Activated naive CD8-positive, alpha-beta T cell treated with anti-CD3 and anti-CD28 coated beads, Interleukin-2, amount 50 U/mL, for 16 hours (primary cell): ENCODE data around the gene TANC1.

Source experiments
- DNase-seq: peaks from one replicate; pipeline ENCODE4 v3.0.0-alpha.2; 2020; ENCODE audit warnings: low read depth, low spot score

TANC1 gene

DNA sequence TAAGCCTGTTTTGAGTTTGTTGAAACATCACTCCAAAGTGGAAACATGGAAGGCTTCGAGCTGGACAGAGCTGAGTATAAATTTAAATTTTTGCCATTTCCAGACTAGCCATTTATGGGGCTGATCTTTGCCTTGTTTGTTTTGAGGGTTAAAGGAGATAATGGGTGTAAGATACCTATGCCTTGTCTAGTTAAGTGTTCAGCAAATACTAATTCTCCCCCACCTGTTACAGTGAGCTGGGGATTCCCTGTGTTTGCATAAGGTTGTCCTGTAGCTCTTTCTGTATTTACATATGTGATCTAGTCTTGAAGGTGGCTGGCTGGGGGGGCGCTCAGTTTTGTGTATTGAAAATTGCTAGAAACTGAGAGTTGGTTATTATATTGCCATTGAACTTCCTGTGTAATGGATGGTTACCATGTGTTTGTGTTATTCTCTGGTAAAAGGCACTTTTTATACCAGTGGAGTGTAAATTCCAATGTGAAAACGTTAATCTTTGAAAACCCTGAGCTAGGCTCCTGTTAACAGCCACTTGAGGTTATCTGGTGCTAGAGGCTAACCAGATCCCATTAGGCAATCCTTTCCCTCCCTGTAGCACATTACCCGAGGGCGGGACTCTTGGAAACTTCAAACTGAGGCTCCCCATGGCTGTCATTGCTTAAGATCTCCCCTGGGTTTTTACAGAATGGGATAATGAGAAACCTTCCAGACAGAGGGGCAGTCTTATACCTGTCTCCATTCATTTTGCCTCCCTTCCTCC lies 26.7 kb downstream of the TANC1 start:
- no peak for DNase-seq

DNA sequence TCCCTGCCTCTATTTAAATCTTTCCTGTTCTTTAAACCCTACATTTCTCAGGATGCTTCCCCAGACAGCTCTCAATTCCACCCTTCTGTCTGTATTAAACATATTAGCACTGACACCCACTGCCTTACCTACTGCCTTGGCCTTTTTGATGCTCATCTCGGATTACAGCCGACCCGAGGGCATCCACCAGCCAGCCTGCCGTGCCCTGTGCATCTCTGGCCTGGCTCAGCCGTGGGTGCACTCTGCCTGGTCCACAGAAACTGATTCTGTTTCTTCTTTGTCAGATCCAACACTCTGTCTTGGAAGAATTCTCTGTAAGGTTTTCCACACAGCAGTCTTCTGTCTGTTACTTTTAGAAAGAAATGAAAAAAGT lies 27.2 kb downstream of the TANC1 start:
- DNase-seq = no peak

DNA sequence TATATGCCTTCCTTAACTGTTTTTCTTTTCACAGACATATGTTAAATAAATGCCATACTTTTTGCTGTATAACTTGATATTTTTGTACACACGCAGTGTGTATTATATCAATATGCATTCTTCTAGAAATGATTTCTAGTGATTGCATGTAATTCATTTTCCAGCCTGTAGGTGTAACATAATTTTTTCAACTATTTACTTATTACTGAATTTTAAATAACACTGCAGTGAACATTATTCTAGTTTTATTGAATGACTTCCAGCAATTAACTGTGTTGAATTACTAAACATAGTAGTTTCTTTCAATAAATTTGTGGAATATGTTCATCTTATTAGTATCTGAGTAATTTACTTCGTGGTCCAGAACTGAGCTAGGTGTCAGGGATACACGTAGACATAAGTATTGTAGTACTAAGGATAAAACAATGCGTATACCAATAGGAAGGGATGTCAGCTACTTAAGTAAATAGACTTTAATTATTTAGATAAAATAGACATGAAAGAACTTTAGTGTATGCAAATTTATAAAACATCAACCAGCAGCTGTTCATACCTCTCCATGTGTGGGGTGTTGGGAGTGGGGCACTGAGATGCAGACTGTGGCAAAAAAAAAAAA lies 28.0 kb downstream of the TANC1 start:
- no peak for DNase-seq

DNA sequence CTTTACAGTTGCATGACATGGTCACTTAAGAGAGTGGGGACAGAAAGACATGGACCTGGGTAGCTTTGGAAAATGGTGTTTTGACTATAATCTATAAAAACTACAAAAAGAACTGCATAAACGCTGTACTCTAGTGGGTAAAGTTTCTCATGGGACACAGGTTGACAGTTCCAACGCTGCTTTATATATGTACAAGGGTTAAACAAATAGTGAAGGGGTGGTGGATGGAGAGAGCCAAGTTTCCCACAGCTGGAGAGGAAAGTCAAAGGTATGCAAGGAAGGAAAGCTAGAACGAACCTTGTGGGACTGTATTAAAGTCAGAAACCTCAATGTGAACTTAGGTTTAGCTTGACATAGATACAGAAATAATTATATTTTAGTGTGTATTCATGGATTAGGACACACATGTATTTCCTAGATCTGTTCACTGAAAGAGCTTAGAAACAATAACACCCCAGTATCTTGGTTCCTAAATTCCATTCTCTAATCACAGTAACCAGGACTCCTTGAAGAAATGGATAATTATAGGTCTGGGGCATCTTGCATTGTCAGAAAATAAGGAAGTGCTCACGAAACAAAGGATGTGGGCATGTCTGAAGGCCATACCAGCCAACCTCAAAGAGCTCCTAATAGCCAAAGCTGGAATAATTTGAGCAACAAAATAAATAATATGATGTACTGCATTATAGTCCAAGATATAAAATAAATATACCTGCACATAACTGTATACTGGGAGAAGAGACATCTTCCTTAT lies 28.8 kb downstream of the TANC1 start:
- DNase-seq = no peak

DNA sequence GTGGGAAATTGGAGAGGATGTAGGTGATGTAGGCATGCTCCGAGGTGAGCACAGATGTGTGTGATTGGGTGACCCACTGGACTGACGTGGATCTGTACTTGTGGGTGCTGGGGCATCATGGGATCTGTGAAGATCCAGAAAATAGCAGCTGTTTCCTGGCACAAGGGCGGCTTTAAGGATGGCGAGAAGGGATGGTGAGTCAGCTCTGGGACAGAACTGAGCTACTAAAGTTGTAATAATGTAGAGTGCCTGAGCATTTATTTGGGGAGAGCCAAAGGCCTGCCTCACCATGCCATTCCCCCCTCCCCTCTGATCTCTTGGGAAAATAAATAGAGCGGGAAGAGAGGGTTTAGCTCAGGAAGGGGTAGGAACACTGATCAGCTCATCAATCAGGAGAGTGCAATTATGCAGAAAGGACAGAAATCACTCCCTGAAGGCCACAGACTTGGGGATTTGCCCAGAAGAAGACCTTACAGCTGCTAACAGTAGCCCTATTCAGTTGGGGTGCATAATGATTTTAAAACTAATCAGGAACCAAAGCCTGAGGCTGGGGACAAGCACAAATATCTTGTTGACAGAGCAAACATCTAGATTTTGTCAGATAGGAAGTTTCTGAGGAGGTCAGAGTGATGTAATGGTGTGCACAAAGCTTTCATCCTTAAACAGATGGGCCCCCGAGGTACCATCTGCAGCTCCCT lies 30.3 kb downstream of the TANC1 start:
- DNase-seq = no peak

DNA sequence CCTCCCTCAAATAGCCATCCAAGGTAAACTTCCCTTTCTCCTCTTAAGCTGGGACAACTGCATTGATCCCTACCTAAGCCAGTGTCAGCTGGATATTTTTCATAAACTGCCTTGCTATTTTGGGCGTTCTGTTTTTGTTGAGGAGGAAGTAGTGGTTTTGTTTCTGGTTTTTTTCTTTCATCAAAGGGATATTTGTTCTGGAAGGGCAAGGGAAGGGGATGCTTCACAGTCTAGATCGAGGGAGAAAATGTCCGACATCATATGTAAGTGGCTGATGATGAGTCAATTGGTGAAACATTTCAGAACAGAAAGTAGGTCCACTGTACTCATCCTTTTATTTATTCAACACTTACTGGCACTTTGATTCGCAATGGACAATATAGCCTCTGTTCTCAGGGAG lies 31.0 kb downstream of the TANC1 start:
- DNase-seq = no peak

DNA sequence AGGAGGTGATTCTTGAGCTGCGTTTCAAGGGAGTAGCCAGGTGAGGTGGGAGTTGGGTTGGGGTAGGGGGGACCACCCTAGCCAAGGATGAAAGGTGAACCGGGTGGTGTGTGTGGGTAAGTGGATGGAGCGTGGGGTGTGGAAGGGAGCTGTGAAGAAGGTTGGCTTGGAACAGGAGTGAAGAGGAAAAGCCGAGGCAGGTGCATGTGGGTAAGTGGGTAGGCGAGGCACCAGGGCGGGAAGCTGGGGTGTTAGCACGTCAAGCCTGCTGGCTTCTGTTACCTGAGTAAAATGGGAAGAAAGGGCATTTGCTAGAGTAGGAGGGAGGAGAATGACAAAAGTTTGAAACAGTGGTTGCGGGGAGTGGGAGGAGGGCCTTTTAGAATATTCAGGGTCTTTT lies 31.6 kb downstream of the TANC1 start:
- no peak for DNase-seq

- no peak for DNase-seq
Observed at GRCh38 chr2:159002462-159003111, 34.1 kb downstream of the TANC1 start.

DNA sequence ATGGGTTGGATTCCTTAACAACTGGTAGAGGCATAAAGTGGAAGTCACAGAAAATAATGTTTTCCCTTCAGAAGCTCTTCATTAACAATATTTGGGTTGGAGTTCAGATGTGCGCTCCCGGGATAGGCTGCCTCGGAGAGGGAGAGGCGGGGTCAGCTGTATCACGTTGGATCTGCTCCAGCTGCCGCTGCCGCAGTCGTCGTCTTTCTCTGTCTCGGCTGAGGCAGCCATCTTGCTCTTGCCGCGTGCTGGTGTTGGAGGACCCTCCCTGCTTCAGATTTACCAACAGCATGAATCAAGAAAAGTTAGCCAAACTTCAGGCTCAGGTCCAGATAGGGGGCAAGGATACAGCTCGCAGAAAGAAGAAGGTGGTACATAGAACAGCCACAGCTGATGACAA lies 35.1 kb downstream of the TANC1 start:
- DNase-seq = no peak

- DNase-seq = no peak
Observed at GRCh38 chr2:159004849-159005248, 36.4 kb downstream of the TANC1 start.

- DNase-seq = no peak
Observed at GRCh38 chr2:159009940-159010339, 41.5 kb downstream of the TANC1 start.

GRCh38 chr2:159010340-159010739 lies 41.9 kb downstream of the TANC1 start:
- DNase-seq = no peak

- DNase-seq = no peak
Observed at GRCh38 chr2:159010963-159011362, 42.5 kb downstream of the TANC1 start.

- no peak for DNase-seq
Observed at GRCh38 chr2:159012142-159012541, 43.7 kb downstream of the TANC1 start.

DNA sequence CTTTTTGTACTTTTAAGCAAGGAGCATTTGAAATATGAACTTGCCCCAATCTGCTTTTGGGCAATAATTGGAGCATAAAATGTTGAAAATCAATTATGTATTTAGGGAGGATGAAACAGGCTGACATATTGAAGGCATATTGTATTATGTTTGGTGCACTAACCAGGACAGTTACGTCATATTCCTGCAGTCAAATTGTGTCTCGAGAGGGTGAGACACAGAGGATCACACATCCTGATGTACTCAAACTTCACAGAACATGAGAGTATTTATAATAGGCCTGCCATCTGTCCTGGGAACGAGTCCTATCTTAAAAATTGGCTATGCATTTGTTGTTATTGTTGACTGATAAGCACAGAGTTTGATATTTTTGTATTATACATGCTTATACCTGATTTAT lies 44.7 kb downstream of the TANC1 start:
- no peak for DNase-seq

GRCh38 chr2:159015174-159015573 lies 46.7 kb downstream of the TANC1 start:
- DNase-seq = no peak

GRCh38 chr2:159015823-159016222 lies 47.4 kb downstream of the TANC1 start:
- DNase-seq = no peak

- DNase-seq = no peak
Observed at GRCh38 chr2:159017837-159018236, 49.4 kb downstream of the TANC1 start.

- no peak for DNase-seq
Observed at GRCh38 chr2:159019021-159019420, 50.6 kb downstream of the TANC1 start.

DNA sequence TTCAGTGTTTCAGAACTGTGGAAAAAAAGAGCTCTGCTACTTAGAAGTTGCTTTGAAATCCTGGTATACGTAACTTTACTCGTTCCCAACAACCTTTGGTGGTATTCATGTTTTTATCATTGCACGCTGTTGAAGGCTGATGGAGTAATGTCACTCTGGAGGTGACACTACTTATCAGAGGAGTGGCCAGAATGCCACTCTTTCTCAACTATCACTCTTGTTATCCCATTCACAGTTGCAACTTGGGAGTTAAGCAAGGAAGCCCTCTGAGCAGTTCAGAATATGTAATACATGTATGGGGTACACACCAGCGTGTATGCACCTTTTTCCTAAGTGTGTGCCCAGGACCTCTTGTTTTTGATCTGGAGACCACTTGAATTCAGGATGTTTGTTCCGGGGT lies 53.6 kb downstream of the TANC1 start:
- no peak for DNase-seq

GRCh38 chr2:159026170-159026569 lies 57.7 kb downstream of the TANC1 start:
- DNase-seq = no peak

- no peak for DNase-seq
Observed at GRCh38 chr2:159028776-159029175, 60.3 kb downstream of the TANC1 start.
